Stomach smooth muscle (tissue), 2 donors: ENCODE results near the gene DTD2.

Source experiments
- H3K27ac ChIP-seq: one replicate; pipeline ENCODE4 v1.7.0; 2013; ENCODE audit warnings: mild to moderate bottlenecking, low read length, inconsistent platforms
- H3K27me3 ChIP-seq, 2 donors: one replicate each; pipeline ENCODE4 v1.7.0; 2013; ENCODE audit warnings: low read length in 2 of 2; ENCODE audit not compliant: insufficient read depth in 2 of 2, control insufficient read depth in 1 of 2
- H3K36me3 ChIP-seq, 2 donors: one replicate each; pipeline ENCODE4 v1.7.0; 2013; ENCODE audit warnings: low read length in 2 of 2; ENCODE audit not compliant: control insufficient read depth in 2 of 2, insufficient read depth in 2 of 2
- H3K4me1 ChIP-seq: one replicate; pipeline ENCODE4 v1.7.0; 2013; ENCODE audit warnings: low read length; ENCODE audit not compliant: control insufficient read depth, insufficient read depth
- H3K4me3 ChIP-seq, 2 donors: one replicate each; pipeline ENCODE4 v1.7.0; 2013; ENCODE audit warnings: low read length in 2 of 2
- H3K9ac ChIP-seq, 2 donors: one replicate each; pipeline ENCODE4 v1.7.0; 2013; ENCODE audit warnings: low read length in 2 of 2, mild to moderate bottlenecking in 1 of 2
- H3K9me3 ChIP-seq, 2 donors: one replicate each; pipeline ENCODE4 v1.7.0; 2013; ENCODE audit warnings: low read length in 2 of 2; ENCODE audit not compliant: control insufficient read depth in 2 of 2
- donor health status: healthy.
- donor health status: Pancreatic carcinoma.

DTD2 gene

GRCh38 chr14:31420319-31421111, 36.8 kb downstream of the DTD2 start, which contains the start of gene HEATR5A:
HEATR5A (minus strand) TSS chr14:31420550; CDS start chr14:31402975, 17,575 bp downstream.
- H3K9me3 ChIP-seq: no peaks in the 10 kb centered on the region
- H3K4me3 ChIP-seq: peak within 1 kb of the TSS; percentile 97 to 98
- H3K27ac ChIP-seq: peak within 1 kb of the TSS; percentile 80
- H3K27me3 ChIP-seq: no peaks in the 10 kb centered on the region
- no peaks in the 10 kb centered on the region for H3K36me3 ChIP-seq
- H3K4me1 ChIP-seq: peaks cover 4% of the 10 kb centered on the region
- peak within 1 kb of the TSS; percentile 90 to 92 for H3K9ac ChIP-seq

DNA sequence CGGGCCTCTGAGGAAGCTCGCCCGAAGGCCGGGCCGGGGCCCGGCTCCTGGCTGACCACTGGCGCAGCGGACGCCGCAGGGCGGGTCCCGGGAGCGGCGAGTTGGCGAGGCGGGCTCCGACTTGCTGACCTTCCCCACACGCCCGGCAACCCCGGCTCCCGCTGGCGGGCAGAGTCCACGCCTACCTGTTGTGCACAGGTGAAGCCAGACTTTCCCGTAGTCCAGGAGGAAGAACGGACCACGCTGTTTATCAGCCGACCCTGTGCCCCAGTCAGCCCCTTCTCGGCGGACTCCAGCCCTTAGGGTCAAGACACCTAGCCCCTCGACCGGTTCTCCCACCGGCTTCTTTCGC, 37.4 kb downstream of the DTD2 start:
- Histone ChIP-seq H3K27ac (peak overlapping the region; percentile 80), H3K9me3 (no peaks in the 10 kb centered on the region), H3K4me1 (peaks cover 4% of the 10 kb centered on the region), H3K4me3 (peak overlapping the region; percentile 97 to 98), H3K36me3 (no peaks in the 10 kb centered on the region), H3K9ac (peak overlapping the region; percentile 90 to 92), H3K27me3 (no peaks in the 10 kb centered on the region)

DNA sequence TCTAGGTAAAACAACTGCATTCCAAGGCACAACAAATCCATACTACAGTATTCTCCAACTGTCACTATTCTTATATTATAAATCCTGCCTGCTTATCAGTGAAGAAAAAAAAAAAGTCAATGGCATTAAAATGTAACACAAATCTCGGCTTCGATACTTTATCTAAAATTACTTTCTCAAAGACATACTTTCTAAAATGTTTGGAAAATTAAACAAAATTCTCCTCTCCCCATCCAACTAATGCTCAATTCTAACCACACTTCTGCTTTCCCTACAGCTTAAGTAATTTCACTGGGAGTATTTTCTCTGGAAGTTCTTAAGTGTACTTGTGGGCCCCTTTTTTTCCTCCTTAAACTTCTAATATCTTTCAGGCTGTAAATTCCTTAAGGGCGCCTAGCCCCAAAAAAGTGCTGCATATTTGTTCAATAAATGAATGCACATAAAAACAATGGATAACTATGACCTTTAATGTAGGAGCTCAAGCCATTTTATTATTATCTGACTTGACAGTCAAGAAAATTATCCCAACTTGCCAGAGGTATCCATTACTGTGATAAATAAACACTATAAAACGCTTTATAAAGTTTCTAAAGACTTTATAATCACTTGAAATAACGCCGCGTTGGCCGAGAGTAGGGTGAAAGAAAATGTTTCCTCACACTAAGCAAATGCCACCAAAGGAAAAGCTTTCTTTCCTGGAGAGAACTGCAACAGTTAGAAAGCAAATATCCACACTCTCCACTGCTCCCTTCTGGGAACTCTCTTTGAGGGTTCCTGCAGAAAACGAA, 37.9 kb downstream of the DTD2 start:
- Histone ChIP-seq H3K27ac (peak overlapping the region; percentile 80), H3K36me3 (no peaks in the 10 kb centered on the region), H3K9me3 (no peaks in the 10 kb centered on the region), H3K4me3 (peak overlapping the region; percentile 97 to 98), H3K9ac (peak overlapping the region; percentile 90 to 92), H3K4me1 (peaks cover 4% of the 10 kb centered on the region), H3K27me3 (no peaks in the 10 kb centered on the region)

GRCh38 chr14:31418440-31418839, 38.9 kb downstream of the DTD2 start:
- Histone ChIP-seq H3K27ac (no peak overlapping the region), H3K36me3 (no peaks in the 10 kb centered on the region), H3K9ac (peak overlapping the region in 1 of 2 donors; percentile 30), H3K9me3 (no peaks in the 10 kb centered on the region), H3K4me3 (no peak overlapping the region), H3K27me3 (no peaks in the 10 kb centered on the region), H3K4me1 (peaks cover 4% of the 10 kb centered on the region)

GRCh38 chr14:31414190-31414833, 43.0 kb downstream of the DTD2 start:
- no peaks in the 10 kb centered on the region for H3K9me3 ChIP-seq
- peaks cover 1% of the 10 kb centered on the region for H3K4me1 ChIP-seq
- no peak overlapping the region for H3K9ac ChIP-seq
- no peaks in the 10 kb centered on the region for H3K36me3 ChIP-seq
- no peak overlapping the region for H3K27ac ChIP-seq
- H3K4me3 ChIP-seq: no peak overlapping the region
- H3K27me3 ChIP-seq: no peaks in the 10 kb centered on the region

DNA sequence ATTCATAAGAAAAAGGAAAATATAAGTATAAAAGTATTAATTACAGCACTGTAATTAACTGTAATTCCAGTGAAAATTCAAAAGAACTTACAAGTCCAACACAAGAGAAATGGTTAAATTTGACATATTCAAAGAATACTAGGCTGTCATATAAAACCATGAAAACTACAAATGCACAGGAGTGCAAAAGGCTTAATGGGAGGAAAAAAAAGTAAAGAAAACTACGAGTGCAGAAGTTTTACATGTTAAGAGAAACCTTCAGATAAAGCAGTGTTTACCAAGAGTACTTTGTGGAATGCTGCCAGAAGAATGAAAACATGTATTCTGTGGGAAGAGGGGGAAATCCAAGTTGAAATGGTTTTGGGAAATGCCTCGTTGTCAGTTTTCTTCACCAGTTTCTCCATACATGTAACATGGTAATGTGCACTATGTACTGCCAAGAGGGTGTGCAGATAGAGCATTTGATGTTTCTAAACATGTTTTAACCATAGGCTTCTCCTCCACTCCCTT, 46.0 kb downstream of the DTD2 start:
- H3K4me1 ChIP-seq: no peaks in the 10 kb centered on the region
- no peaks in the 10 kb centered on the region for H3K9me3 ChIP-seq
- no peak overlapping the region for H3K9ac ChIP-seq
- no peak overlapping the region for H3K4me3 ChIP-seq
- H3K36me3 ChIP-seq: no peaks in the 10 kb centered on the region
- no peaks in the 10 kb centered on the region for H3K27me3 ChIP-seq
- H3K27ac ChIP-seq: no peak overlapping the region

- no peak overlapping the region for H3K9ac ChIP-seq
- H3K4me3 ChIP-seq: no peak overlapping the region
- H3K36me3 ChIP-seq: no peaks in the 10 kb centered on the region
- H3K27ac ChIP-seq: no peak overlapping the region
- H3K4me1 ChIP-seq: no peaks in the 10 kb centered on the region
- no peaks in the 10 kb centered on the region for H3K27me3 ChIP-seq
- no peaks in the 10 kb centered on the region for H3K9me3 ChIP-seq
Observed at GRCh38 chr14:31410048-31410650, 47.2 kb downstream of the DTD2 start.

DNA sequence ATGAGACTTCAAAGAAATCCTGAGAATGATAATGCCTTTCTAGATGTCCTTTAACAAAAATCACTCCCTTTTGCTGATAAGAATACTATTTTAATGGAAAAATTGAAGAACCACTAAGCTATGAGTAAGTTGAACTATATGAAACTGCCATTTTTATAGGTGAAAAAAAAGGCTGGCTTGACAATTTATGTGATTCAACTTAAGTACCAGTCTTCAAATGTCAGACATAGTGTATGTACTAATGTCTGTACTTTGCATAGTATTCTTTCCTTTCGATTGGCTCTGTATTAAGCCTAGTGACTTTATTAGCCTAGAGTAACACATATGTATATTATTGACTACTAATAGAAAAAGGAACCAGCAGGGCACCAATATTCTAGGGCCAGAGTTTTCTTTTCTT, 48.9 kb downstream of the DTD2 start:
- Histone ChIP-seq H3K4me1 (no peaks in the 10 kb centered on the region), H3K9ac (no peak overlapping the region), H3K27me3 (no peaks in the 10 kb centered on the region), H3K9me3 (no peaks in the 10 kb centered on the region), H3K4me3 (no peak overlapping the region), H3K27ac (no peak overlapping the region), H3K36me3 (no peaks in the 10 kb centered on the region)

DNA sequence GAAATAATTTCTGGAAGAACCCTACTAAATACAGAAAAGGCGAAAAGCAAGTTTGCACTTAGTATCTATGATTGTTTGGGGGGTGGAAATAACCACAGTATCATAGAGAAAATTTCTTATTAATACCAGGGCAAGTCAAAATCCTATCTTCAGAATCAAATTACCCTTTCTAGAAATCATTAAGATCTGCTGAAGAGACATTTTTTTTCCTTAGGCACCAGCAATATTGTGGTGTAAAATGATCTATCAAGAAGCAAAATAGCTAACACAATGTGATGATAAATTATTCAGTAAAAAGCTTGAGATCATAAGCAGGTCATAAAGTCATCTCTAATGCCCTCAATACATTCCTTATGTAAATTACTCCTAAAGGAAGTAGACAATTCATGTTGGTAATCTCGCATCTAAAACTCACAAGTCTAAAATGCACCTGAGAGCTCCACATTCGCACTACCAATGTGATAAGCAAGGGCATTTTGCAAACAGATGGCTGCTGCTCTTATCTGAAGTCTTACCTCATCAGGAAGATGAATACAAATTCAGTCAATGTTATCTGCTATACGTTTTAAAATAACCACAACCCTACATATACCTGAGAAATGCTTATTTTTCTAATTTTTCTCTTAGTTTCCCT, 51.6 kb downstream of the DTD2 start:
- Histone ChIP-seq H3K27ac (no peak overlapping the region), H3K4me1 (no peaks in the 10 kb centered on the region), H3K27me3 (no peaks in the 10 kb centered on the region)

DNA sequence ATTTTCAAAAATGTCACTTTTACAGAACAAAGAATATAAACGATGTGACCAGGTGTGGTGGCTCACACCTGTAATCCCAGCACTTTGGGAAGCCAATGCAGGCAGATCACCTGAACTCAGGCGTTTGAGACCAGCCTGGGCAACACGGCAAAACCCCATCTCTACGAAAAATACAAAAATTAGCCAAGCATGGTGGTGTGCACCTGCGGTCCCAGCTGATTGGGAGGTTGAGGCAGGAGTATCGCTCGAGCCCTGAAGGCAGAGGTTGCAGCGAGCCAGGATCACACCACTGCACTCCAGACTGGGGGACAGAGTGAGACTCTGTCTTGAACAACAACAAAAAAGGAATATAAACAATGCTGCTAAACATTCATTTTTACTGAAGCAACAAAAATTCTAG, 52.2 kb downstream of the DTD2 start:
- Histone ChIP-seq H3K9ac (no peak overlapping the region), H3K36me3 (peaks cover 3 to 7% of the 10 kb centered on the region in 2 donors), H3K27me3 (no peaks in the 10 kb centered on the region), H3K9me3 (no peaks in the 10 kb centered on the region), H3K27ac (no peak overlapping the region), H3K4me1 (no peaks in the 10 kb centered on the region), H3K4me3 (no peak overlapping the region)

More for the DNA sequence above, 51.6 kb downstream of the DTD2 start:
- Histone ChIP-seq H3K9me3 (no peaks in the 10 kb centered on the region), H3K36me3 (peaks cover 3 to 7% of the 10 kb centered on the region in 2 donors), H3K9ac (no peak overlapping the region), H3K4me3 (no peak overlapping the region)
